Measurements from ENCODE around the gene HSD11B2. TPM values are rescaled to one million over a fixed set of nuclear protein-coding genes. Genes with fewer than 3 reads are reported as not detected.
A peak's percentile ranks its signal among the peaks of the same experiment; 100 is the strongest.

Gene HSD11B2
- total RNA-seq, 3 donors from 2014 or later (not counting 1 experiment from before 2014, with no cell fraction given), result not detected

- no peak overlapping the region for H3K27ac ChIP-seq (ENCODE audit: low read length)
- Mint-ChIP-seq H3K27me3 (ENCODE audit: low read depth in 2 of 2) (no peaks in the 10 kb centered on the region), H3K36me3 (no peaks in the 10 kb centered on the region), H3K4me1 (peaks cover 48 to 77% of the 10 kb centered on the region in 2 donors), H3K27ac (no peak overlapping the region), H3K4me3 (no peak overlapping the region), H3K9me3 (no peaks in the 10 kb centered on the region)
- ATAC-seq (no peak), DNase-seq (no peak)
- no peak for TF ChIP-seq CTCF (IDR thresholded peaks at IDR 0.05)
- WGBS (ENCODE audit: insufficient coverage), result 93% methylated on average over 2 of the region's 2 CpGs
- H3K27me3 ChIP-seq (ENCODE audit: control insufficient read depth, insufficient read depth, low read length), result no peaks in the 10 kb centered on the region
- H3K9me3 ChIP-seq (ENCODE audit: control insufficient read depth, insufficient read depth, low read length), result no peaks in the 10 kb centered on the region
- no peak overlapping the region for H3K4me3 ChIP-seq (ENCODE audit: low read length)
- H3K36me3 ChIP-seq (ENCODE audit: control insufficient read depth, insufficient read depth, low read length), result peaks cover 17% of the 10 kb centered on the region
- intact Hi-C loops (cut with micrococcal nuclease), result no loop called here
- H3K4me1 ChIP-seq (ENCODE audit: control insufficient read depth, insufficient read depth, low read length), result peaks cover 12% of the 10 kb centered on the region
Measured at GRCh38 chr16:67464565-67464964, 33.6 kb downstream of the HSD11B2 start.

- Mint-ChIP-seq H3K4me1 (peaks cover 43 to 71% of the 10 kb centered on the region in 2 donors), H3K4me3 (no peak overlapping the region), H3K27ac (peak overlapping the region in 1 of 2 donors; percentile 2), H3K27me3 (ENCODE audit: low read depth in 2 of 2) (no peaks in the 10 kb centered on the region), H3K36me3 (no peaks in the 10 kb centered on the region), H3K9me3 (no peaks in the 10 kb centered on the region)
- ATAC-seq, result no peak
- 93% methylated on average over 6 of the region's 6 CpGs for WGBS (ENCODE audit: insufficient coverage)
- Histone ChIP-seq H3K27ac (ENCODE audit: low read length) (no peak overlapping the region), H3K36me3 (ENCODE audit: control insufficient read depth, insufficient read depth, low read length) (peaks cover 6% of the 10 kb centered on the region), H3K4me3 (ENCODE audit: low read length) (no peak overlapping the region), H3K4me1 (ENCODE audit: control insufficient read depth, insufficient read depth, low read length) (peaks cover 7% of the 10 kb centered on the region), H3K9me3 (ENCODE audit: control insufficient read depth, insufficient read depth, low read length) (no peaks in the 10 kb centered on the region), H3K27me3 (ENCODE audit: control insufficient read depth, insufficient read depth, low read length) (no peaks in the 10 kb centered on the region)
- intact Hi-C loops (cut with micrococcal nuclease), result loop anchor here (5.0 kb wide), 1 partner anchor 39 kb away; no protein-coding TSS in a partner anchor
- TF ChIP-seq CTCF (IDR thresholded peaks at IDR 0.05), result no peak
- no peak for DNase-seq
Measured at GRCh38 chr16:67466581-67466980, 35.7 kb downstream of the HSD11B2 start.

GRCh38 chr16:67468731-67469130 lies 37.8 kb downstream of the HSD11B2 start:
- Mint-ChIP-seq H3K27ac (no peak overlapping the region), H3K4me1 (peaks cover 56 to 73% of the 10 kb centered on the region in 2 donors), H3K9me3 (no peaks in the 10 kb centered on the region), H3K4me3 (no peak overlapping the region), H3K27me3 (ENCODE audit: low read depth in 2 of 2) (no peaks in the 10 kb centered on the region), H3K36me3 (no peaks in the 10 kb centered on the region)
- Histone ChIP-seq H3K27me3 (ENCODE audit: control insufficient read depth, insufficient read depth, low read length) (no peaks in the 10 kb centered on the region), H3K4me1 (ENCODE audit: control insufficient read depth, insufficient read depth, low read length) (peaks cover 19% of the 10 kb centered on the region), H3K27ac (ENCODE audit: low read length) (no peak overlapping the region), H3K4me3 (ENCODE audit: low read length) (no peak overlapping the region), H3K36me3 (ENCODE audit: control insufficient read depth, insufficient read depth, low read length) (no peaks in the 10 kb centered on the region), H3K9me3 (ENCODE audit: control insufficient read depth, insufficient read depth, low read length) (no peaks in the 10 kb centered on the region)
- ATAC-seq (no peak), DNase-seq (no peak)
- 88% methylated on average over 5 of the region's 5 CpGs for WGBS (ENCODE audit: insufficient coverage)
- no peak for TF ChIP-seq CTCF (IDR thresholded peaks at IDR 0.05)
- intact Hi-C loops (cut with micrococcal nuclease), result loop anchor here (5.0 kb wide), 1 partner anchor 41 kb away; no protein-coding TSS in a partner anchor

GRCh38 chr16:67470359-67470758 lies 39.4 kb downstream of the HSD11B2 start:
- Mint-ChIP-seq H3K4me3 (no peak overlapping the region), H3K9me3 (no peaks in the 10 kb centered on the region), H3K27me3 (ENCODE audit: low read depth in 2 of 2) (no peaks in the 10 kb centered on the region), H3K4me1 (peaks cover 64 to 76% of the 10 kb centered on the region in 2 donors), H3K36me3 (no peaks in the 10 kb centered on the region), H3K27ac (no peak overlapping the region)
- Histone ChIP-seq H3K27ac (ENCODE audit: low read length) (no peak overlapping the region), H3K9me3 (ENCODE audit: control insufficient read depth, insufficient read depth, low read length) (no peaks in the 10 kb centered on the region), H3K27me3 (ENCODE audit: control insufficient read depth, insufficient read depth, low read length) (no peaks in the 10 kb centered on the region), H3K36me3 (ENCODE audit: control insufficient read depth, insufficient read depth, low read length) (no peaks in the 10 kb centered on the region), H3K4me3 (ENCODE audit: low read length) (no peak overlapping the region), H3K4me1 (ENCODE audit: control insufficient read depth, insufficient read depth, low read length) (peaks cover 18% of the 10 kb centered on the region)
- DNase-seq, result no peak
- WGBS (ENCODE audit: insufficient coverage), result 96% methylated on average over 7 of the region's 7 CpGs
- ATAC-seq, result no peak
- intact Hi-C loops (cut with micrococcal nuclease), result no loop called here
- TF ChIP-seq CTCF (IDR thresholded peaks at IDR 0.05), result no peak

Data from natural killer cell (primary cell).